HepG2 (cell line): ENCODE data around the gene CD2AP.

ENCODE experiments used
- CTCF ChIP-seq: sonication (generic); formaldehyde crosslinking; IDR thresholded peaks from 2 replicates; pipeline ENCODE4 v1.5.0; 2020; ENCODE audit warnings: mild to moderate bottlenecking, missing genetic modification reagents, moderate library complexity
- ELF1 ChIP-seq: sonication (generic); formaldehyde crosslinking; IDR thresholded peaks from 2 replicates; pipeline ENCODE4 v1.4.0; 2020; ENCODE audit warnings: missing genetic modification reagents
- FOXO4 ChIP-seq: sonication (generic); formaldehyde crosslinking; conservative IDR thresholded peaks from 2 replicates; pipeline ENCODE4 v1.8.1; 2023; ENCODE audit warnings: missing genetic modification reagents
- SAP130 ChIP-seq: IDR thresholded peaks from 2 replicates; pipeline ENCODE4 v1.6.1; 2016; ENCODE audit warnings: low read depth
- UBTF ChIP-seq: sonication (generic); formaldehyde crosslinking; IDR thresholded peaks from 2 replicates; pipeline ENCODE4 v1.4.0; 2020; ENCODE audit warnings: mild to moderate bottlenecking, missing genetic modification reagents
- ZNF766 ChIP-seq: sonication (generic); formaldehyde crosslinking; IDR thresholded peaks from 2 replicates; pipeline ENCODE4 v1.5.0; 2020; ENCODE audit warnings: missing genetic modification reagents, borderline replicate concordance

GRCh38 chr6:47674673-47675072 is 197.1 kb downstream of the CD2AP start:
- no peak for TF ChIP-seq ZNF766
- TF ChIP-seq FOXO4 = no peak
- no peak for TF ChIP-seq CTCF (CRISPR knock-in tag)
- TF ChIP-seq SAP130 (CRISPR knock-in tag) = no peak
- no peak for TF ChIP-seq UBTF (CRISPR knock-in tag)
- TF ChIP-seq ELF1 (CRISPR knock-in tag) = no peak
